ENCODE data around the gene CNTN2.

GRCh38 chr1:205009670-205010069, 33.3 kb upstream of the CNTN2 start:
- TF ChIP-seq POLR2A (IDR thresholded peaks at IDR 0.05; ENCODE audit: extremely low read depth, insufficient read length) (no peak), CTCF (IDR thresholded peaks at IDR 0.05; ENCODE audit: low read depth, low read length) (no peak), MAX (IDR thresholded peaks at IDR 0.05; ENCODE audit: low read depth, low read length) (no peak)
